Effector memory CD4-positive, alpha-beta T cell (primary cell): ENCODE results near the gene IL33.
"Not testable (repeated sequence)": the region's sequence is repeated elsewhere in the genome, so short reads cannot be mapped to it uniquely, and the experiment has no call there.

ENCODE experiments used
- DNase-seq, 3 donors: peaks; one replicate each; pipeline ENCODE4 v3.0.0-alpha.2; 2020
- H3K27ac ChIP-seq: 2 replicates; pipeline ENCODE4 v1.7.0; 2013; ENCODE audit warnings: mild to moderate bottlenecking, low read length, moderate library complexity; ENCODE audit not compliant: insufficient read depth, poor library complexity, severe bottlenecking
- H3K27me3 ChIP-seq: replicated peaks from 2 replicates; pipeline ENCODE4 v1.7.0; 2013; ENCODE audit warnings: mild to moderate bottlenecking, low read length; ENCODE audit not compliant: insufficient read depth, control insufficient read depth, poor library complexity, severe bottlenecking
- H3K36me3 ChIP-seq: 2 replicates; pipeline ENCODE4 v1.7.0; 2013; ENCODE audit warnings: mild to moderate bottlenecking, low read length, moderate library complexity; ENCODE audit not compliant: control insufficient read depth, insufficient read depth
- H3K4me1 ChIP-seq: 2 replicates; pipeline ENCODE4 v1.7.0; 2013; ENCODE audit warnings: low read length, mild to moderate bottlenecking; ENCODE audit not compliant: control insufficient read depth, insufficient read depth, poor library complexity, severe bottlenecking
- H3K4me3 ChIP-seq: 2 replicates; pipeline ENCODE4 v1.7.0; 2013; ENCODE audit warnings: low read length, low read depth, mild to moderate bottlenecking; ENCODE audit not compliant: insufficient read depth, poor library complexity, severe bottlenecking
- H3K9me3 ChIP-seq: 2 replicates; pipeline ENCODE4 v1.7.0; 2013; ENCODE audit warnings: mild to moderate bottlenecking, low read length, moderate library complexity; ENCODE audit not compliant: control insufficient read depth
- total RNA-seq, 3 donors: gene quantifications; one replicate each; lab custom pipeline; 2026; lab: John Stamatoyannopoulos, UW

The IL33 gene, protein sequence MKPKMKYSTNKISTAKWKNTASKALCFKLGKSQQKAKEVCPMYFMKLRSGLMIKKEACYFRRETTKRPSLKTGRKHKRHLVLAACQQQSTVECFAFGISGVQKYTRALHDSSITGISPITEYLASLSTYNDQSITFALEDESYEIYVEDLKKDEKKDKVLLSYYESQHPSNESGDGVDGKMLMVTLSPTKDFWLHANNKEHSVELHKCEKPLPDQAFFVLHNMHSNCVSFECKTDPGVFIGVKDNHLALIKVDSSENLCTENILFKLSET
- 0 reads per million in 3 donors for total RNA-seq

GRCh38 chr9:6215562-6215961, at the start of gene IL33:
IL33 (plus strand) TSS chr9:6215807; CDS start chr9:6241695, 25,888 bp downstream.
- no peaks in the 10 kb centered on the region for H3K9me3 ChIP-seq
- no peak within 1 kb of the TSS for H3K27ac ChIP-seq
- H3K27me3 ChIP-seq = peaks cover 3% of the 10 kb centered on the region
- H3K4me1 ChIP-seq = no peaks in the 10 kb centered on the region
- DNase-seq = no peak
- no peaks in the 10 kb centered on the region for H3K36me3 ChIP-seq
- H3K4me3 ChIP-seq = no peak within 1 kb of the TSS

- DNase-seq = no peak
- no peaks in the 10 kb centered on the region for H3K27me3 ChIP-seq
- H3K27ac ChIP-seq = no peak overlapping the region
- peaks cover 9% of the 10 kb centered on the region for H3K9me3 ChIP-seq
- H3K36me3 ChIP-seq = no peaks in the 10 kb centered on the region
- no peak overlapping the region for H3K4me3 ChIP-seq
- H3K4me1 ChIP-seq = no peaks in the 10 kb centered on the region
These were observed 43.9 kb upstream of the IL33 start for GRCh38 chr9:6171667-6172066.

DNA sequence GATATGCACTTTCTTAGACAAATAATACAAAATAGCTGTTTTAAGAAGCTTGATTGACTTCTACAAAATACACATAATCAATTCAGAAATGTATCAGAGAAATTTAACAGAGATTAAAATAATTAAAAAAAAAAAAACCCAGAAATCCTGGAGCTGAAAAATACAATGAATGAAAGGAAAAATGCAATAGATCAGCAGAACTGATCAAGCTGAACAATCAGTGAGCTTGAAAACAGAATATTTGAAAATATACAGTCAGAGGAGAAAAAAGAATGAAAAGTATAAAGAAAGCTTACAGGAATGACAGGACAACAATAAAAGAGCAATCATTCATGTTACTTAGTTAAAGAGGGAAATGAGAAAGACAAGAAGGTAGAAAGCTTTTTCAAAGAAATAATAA, 41.7 kb upstream of the IL33 start:
- no peak for DNase-seq

GRCh38 chr9:6182549-6183226, 32.9 kb upstream of the IL33 start:
- not testable (repeated sequence) for DNase-seq, H3K27ac ChIP-seq, H3K4me3 ChIP-seq, H3K36me3 ChIP-seq, H3K9me3 ChIP-seq, H3K27me3 ChIP-seq, H3K4me1 ChIP-seq

More for the DNA sequence above, 41.7 kb upstream of the IL33 start:
- Histone ChIP-seq H3K4me1 (no peaks in the 10 kb centered on the region), H3K9me3 (peaks cover 9% of the 10 kb centered on the region), H3K4me3 (no peak overlapping the region), H3K27ac (no peak overlapping the region), H3K27me3 (no peaks in the 10 kb centered on the region), H3K36me3 (no peaks in the 10 kb centered on the region)

DNA sequence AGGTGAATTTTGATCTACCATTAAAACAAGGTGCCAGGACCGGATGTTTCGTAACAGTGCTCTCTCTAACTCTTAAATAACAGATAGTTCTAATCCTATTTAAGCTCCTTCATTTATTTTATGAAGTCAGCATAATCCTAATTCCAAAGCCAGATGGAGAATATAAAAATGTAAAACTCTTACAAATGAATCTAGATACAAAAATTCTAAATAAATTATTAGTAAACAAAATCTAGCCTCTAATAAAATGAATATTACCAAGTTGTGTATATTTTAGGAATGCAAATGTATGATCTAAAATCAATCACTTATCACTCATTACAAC, 32.4 kb upstream of the IL33 start:
- Histone ChIP-seq H3K36me3 (no peaks in the 10 kb centered on the region), H3K27ac (no peak overlapping the region), H3K9me3 (no peaks in the 10 kb centered on the region), H3K27me3 (no peaks in the 10 kb centered on the region), H3K4me3 (no peak overlapping the region), H3K4me1 (no peaks in the 10 kb centered on the region)
- no peak for DNase-seq

DNA sequence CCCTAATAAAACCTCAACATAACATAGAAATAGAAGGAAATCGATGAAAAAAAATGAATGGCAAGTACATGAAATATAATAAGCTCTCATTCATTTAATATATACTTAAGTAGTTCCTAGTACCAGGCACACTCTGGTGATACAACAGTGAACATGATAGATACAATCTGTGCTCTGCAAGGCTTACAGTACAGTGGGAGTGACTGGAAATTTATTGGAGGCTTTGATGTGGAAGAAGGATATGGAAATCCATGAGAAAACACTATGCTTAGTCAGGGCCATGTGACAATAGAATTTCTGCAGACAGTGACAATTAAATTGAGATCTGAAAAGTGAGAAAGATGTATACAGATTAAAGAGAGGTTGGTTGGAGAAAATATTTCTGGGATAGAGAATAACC, 32.0 kb upstream of the IL33 start:
- Histone ChIP-seq H3K27me3 (no peaks in the 10 kb centered on the region), H3K4me1 (no peaks in the 10 kb centered on the region)
- DNase-seq = no peak

GRCh38 chr9:6184749-6185645, 30.6 kb upstream of the IL33 start:
- DNase-seq = no peak

More for the DNA sequence above, 32.0 kb upstream of the IL33 start:
- Histone ChIP-seq H3K27ac (no peak overlapping the region), H3K9me3 (no peaks in the 10 kb centered on the region), H3K36me3 (no peaks in the 10 kb centered on the region), H3K4me3 (no peak overlapping the region)

GRCh38 chr9:6186691-6187090, 28.9 kb upstream of the IL33 start:
- H3K27me3 ChIP-seq = no peaks in the 10 kb centered on the region
- no peak overlapping the region for H3K4me3 ChIP-seq
- no peaks in the 10 kb centered on the region for H3K4me1 ChIP-seq
- no peak overlapping the region for H3K27ac ChIP-seq
- no peaks in the 10 kb centered on the region for H3K9me3 ChIP-seq
- no peaks in the 10 kb centered on the region for H3K36me3 ChIP-seq
- DNase-seq = no peak

More at GRCh38 chr9:6184749-6185645, 30.6 kb upstream of the IL33 start:
- H3K4me1 ChIP-seq = no peaks in the 10 kb centered on the region
- no peaks in the 10 kb centered on the region for H3K9me3 ChIP-seq
- H3K4me3 ChIP-seq = no peak overlapping the region
- no peaks in the 10 kb centered on the region for H3K27me3 ChIP-seq
- H3K36me3 ChIP-seq = no peaks in the 10 kb centered on the region
- no peak overlapping the region for H3K27ac ChIP-seq

DNA sequence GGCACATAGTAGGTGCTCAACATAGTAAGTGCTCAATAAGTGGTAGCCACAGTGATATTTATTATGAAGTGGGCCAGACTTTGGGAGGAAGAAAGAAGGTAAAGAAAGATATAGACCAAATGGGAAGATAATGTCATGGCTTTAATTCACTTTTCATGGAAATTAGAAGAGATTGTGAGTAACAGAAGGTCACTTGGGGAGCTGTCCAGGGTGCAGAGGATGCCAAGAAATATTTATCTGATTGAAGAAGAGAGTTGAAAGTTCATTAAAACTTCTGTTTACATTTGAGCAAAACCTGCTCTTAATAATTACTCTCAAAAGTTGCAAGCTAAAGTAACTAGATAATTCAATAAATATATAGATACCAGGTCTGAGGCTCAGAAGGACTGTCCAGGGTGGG, 28.3 kb upstream of the IL33 start:
- Histone ChIP-seq H3K27ac (no peak overlapping the region), H3K4me3 (no peak overlapping the region), H3K36me3 (no peaks in the 10 kb centered on the region), H3K4me1 (no peaks in the 10 kb centered on the region), H3K27me3 (no peaks in the 10 kb centered on the region), H3K9me3 (no peaks in the 10 kb centered on the region)
- DNase-seq = no peak

- no peaks in the 10 kb centered on the region for H3K4me1 ChIP-seq
- H3K36me3 ChIP-seq = no peaks in the 10 kb centered on the region
- no peak for DNase-seq
- H3K27ac ChIP-seq = no peak overlapping the region
- H3K9me3 ChIP-seq = no peaks in the 10 kb centered on the region
- no peak overlapping the region for H3K4me3 ChIP-seq
- no peaks in the 10 kb centered on the region for H3K27me3 ChIP-seq
These were observed 27.1 kb upstream of the IL33 start for GRCh38 chr9:6188466-6188865.
